HG02678 (cell line): ENCODE results near the gene OMD.

Experiments
- ATAC-seq: cut with Tn5 transposase; IDR thresholded peaks from one replicate; pipeline ENCODE4 v1.9.1; 2021; ENCODE audit warnings: mild to moderate bottlenecking, moderate library complexity; ENCODE audit not compliant: unreplicated experiment

The OMD gene, protein sequence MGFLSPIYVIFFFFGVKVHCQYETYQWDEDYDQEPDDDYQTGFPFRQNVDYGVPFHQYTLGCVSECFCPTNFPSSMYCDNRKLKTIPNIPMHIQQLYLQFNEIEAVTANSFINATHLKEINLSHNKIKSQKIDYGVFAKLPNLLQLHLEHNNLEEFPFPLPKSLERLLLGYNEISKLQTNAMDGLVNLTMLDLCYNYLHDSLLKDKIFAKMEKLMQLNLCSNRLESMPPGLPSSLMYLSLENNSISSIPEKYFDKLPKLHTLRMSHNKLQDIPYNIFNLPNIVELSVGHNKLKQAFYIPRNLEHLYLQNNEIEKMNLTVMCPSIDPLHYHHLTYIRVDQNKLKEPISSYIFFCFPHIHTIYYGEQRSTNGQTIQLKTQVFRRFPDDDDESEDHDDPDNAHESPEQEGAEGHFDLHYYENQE

DNA sequence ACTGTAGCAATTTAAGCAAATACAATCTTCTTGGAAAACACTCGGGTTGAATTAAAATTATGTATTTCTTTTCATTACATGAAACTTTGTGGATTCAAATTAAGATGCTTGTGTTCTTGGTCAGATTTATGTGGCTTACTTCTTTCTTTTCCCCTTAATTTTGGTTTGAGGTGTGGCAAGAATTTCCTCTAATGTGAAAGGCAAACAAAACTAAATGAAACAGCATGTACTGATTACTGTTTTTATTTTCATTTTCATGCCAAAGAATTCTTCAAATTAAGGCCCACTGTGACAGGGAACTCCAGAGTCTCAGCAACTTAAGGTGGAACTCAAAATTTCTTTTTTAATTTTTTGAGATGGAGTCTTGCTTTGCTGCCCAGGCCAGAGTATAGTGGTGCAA lies at the start of gene OMD:
Gene OMD (minus strand): TSS at position 132 of the 400 bp plus-strand sequence. CDS start 6,913 bp downstream, outside the sequence.
- ATAC-seq: no peak

DNA sequence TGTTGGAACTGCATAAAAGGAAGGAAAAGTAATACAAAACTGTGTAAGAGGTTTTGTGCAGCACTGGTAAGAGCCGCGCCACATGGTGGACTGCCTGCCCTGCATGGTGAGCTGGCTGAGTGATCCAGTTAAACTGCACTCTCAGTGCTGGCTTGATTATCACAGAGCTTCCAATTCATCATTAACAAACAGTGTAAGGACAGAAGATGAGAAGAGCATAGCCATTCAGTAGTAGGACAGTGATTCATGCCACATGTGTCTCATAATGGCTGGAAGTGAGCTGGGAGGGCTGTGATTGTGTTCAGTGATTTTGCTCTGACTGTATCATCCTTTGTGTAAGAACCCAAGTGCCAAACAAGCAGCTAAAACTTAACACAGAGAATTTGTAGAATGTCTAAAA lies 43.9 kb upstream of the OMD start:
- no peak for ATAC-seq

DNA sequence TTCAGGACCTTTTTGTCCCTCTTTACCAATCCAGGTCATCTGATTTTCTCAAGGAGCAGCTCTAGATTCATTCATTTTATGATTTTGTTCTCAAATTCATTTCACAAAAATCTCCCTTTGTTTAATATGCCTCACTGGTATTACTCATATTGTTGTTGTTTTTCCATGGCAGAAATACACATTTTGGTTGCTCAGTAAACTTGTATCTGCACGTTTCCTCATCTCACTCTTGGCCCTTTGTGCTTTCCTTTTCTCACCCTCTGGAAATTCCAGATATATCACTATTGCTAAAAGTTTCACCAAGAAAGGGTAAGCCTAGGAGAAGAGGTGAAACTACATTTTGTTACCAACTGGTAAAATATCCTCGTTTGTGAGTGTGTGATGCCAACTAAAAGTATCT lies 43.2 kb upstream of the OMD start:
- no peak for ATAC-seq

DNA sequence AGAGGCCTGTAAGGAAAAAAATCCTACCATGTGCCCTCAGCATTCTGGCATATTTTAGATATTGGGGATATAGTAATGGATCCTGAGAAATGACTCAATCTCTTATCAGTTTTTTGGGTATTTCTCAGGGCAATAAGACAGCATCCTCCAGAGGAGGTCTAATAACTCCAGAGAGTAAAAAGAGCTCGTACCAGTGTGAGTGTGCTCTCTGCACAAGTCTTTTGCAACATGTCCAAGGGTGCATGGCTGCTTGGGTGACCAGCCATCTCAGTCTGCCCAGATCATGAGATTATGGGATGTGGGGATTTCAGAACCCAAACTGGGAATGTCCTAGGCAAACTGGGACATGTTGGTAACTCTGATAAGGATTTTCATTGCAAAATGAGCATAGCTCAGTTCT lies 42.8 kb upstream of the OMD start:
- no peak for ATAC-seq

DNA sequence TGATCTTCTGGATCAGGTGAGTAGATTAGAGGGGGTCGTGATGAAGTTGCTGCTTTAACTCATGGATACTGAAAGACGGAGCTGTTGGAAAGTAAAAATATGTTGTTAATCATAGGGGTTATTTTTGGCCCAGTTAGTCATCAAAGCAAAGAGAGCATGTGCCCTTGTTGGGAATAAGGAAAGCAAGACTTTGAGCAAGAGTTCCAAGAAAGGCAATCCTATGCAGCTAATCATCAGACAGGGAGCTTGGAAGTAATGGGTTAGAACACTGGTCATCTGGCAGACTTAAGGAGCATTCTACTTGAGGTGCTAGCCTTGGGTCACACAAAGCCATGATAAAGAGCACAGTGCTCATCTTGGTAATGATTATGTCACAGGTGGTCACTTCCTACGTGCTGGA lies 39.7 kb upstream of the OMD start:
- no peak for ATAC-seq

DNA sequence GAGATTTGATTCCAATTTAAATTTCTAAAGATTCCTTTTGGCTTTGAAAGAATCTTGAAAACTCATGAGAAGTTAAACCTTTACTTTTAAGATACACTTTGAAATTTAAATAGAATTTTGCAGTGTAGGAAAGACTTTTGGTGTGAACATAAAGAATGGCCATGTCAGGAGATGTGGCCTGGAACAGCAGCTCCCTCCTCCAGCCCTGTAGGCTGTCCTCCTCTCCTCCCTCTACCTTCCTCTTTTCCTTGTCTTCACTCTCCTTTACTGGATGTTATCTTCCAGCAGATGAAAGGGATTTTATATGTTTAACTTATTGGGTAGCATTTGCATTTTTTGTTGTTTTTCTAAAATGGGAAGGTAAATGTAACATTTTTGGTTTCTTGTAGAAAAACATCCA lies 39.1 kb upstream of the OMD start:
- ATAC-seq: no peak

DNA sequence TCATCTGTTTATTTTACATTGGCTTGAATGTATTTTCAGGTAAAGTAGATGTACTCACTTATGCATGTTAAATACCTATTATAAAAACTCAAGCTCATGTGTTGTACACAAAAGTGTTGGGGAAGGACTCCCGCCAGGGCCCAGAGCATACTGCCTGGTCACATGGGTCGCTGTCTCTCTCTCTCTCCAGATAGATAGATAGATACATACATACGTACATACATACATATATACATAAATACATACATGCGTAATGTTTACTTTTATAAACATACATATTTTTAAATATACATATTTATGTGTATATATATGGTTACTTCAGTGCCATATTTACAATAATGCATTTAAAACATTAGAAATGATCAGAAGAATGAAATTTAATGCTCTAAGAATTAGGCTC lies 33.3 kb upstream of the OMD start:
- ATAC-seq: no peak

DNA sequence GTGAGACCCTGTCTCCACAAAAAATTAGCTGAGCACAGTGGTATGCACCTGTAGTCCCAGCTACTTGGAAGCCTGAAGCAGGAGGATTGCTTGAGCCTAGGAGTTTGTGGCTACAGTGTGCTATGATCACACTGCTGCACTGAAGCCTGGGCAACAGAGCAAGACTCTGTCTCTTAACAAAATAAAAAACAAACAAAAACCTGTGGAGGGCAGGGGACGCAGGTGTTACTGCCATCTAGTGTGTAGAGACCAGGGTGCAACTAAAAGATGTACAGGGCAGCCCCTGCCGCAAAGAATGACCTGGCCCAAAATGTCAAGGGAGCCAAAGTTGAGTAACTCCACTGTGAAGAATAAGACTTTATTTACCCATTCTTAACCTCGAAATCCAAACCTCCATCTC lies 30.9 kb upstream of the OMD start:
- no peak for ATAC-seq

DNA sequence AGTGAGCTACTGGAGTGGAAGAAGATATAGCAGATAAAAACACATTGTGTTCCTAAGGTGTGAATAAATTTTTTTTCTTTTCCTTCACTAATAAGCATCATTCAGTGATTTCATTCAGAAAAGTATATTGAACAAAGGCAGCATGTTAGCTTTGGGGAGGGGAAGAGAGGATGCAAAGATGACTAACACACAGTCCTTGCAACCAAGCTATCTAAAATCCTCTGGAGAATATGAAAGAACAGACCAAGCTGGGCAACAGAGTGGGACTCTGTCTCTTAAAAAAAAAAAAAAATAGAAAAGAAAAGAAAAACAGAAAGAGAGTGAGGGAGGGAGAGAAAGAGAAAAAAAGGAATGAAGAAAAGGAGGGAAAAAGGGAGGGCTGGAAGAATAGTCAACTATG lies 22.3 kb upstream of the OMD start:
- ATAC-seq: no peak

DNA sequence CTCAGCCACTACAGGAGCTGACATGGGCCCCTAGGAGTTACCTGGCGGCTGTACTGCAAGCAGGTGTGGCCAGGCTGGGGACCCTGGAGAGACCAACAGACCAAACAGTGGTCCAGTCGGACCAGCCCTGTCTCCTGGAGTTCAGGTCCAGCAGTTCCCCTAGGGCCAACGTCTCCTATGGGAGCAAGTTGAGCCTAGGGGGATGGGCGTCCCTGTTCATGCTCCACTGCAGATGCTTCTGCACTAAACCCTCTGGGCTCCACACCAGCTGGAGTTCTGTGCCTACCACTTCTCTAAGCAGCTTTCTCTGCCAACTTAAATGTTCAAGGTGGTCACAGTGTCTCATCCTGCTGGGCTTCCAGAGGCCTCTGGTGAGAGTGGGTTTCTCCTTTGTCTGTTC lies 20.6 kb upstream of the OMD start:
- no peak for ATAC-seq

DNA sequence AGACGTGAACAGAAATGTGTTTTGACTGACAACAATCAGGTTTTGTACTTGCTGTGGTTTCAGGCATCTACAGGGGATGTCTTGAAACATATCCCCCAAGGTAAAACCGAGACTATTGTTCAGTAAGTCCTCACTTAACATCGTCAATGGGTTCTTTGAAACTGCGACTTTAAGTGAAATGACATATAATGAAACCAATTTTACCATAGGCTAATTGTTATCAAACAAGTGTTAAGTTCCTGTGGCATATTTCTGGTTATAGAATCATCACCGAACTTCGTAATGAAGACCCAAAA lies 16.4 kb upstream of the OMD start:
- peak; percentile 42 for ATAC-seq

DNA sequence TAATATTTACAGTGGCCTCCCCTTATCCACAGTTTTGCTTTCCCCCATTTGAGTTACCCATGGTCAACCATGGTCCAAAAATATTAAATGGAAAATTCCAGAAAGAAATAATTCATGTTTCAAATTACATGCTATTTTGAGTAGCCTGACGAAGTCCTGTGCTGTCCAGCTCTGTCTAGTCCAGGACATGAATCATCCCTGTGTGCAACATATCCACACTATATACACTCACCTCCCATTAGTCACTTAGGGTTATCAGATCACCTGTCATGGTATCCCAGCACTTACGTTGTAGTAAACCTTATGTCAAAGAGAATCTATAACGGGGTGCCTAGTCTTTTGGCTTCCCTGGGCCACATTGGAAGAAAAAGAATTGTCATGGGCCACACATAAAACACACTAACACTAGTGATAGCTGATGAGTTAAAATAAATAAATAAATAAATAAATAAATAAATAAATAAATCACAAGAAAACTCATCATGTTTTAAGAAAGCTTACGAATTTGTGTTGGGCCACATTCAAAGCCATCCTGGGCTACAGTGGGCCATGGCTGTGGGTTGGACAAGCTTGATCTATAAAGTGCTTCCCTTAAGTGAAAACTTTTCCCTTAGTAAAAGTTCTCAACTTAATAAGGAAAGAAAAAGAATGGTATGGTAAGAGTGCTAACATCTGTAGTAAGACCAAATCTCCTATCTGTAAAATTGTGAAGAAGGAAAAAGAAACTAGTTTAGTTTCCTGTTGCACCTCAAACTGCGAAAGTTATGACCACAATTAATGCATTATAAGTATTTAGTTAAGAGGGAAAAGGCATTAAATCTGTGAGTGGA lies 15.9 kb upstream of the OMD start:
- ATAC-seq: no peak

DNA sequence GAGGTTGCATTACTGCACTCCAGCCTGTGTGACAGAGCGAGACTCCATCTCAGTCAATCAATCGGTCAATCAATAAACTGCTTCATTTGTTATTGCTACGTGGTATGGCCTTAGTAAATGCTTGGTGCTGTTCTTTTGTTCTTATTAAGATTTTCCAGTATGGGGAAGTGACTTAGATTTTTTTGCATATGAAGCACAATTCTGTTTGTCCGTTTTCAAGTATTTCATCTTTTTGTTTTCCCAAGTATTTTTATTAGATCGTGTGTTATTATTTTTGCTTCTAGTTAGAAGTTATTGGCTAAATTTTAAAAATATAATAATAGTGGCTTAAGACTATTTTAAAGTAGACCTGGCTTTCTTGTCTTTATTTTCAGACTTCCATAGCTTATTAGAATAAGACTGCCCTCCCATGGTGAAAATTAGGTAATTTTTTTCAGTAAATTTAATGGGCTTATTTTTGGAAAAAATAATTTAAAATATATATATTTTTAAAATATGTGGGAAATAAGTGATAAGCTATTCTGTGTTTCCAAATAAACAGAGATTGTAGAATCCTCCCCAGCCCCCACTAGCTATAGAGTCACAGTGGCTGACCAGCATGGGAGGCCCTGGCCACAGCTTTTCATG lies 14.7 kb upstream of the OMD start:
- ATAC-seq: no peak

DNA sequence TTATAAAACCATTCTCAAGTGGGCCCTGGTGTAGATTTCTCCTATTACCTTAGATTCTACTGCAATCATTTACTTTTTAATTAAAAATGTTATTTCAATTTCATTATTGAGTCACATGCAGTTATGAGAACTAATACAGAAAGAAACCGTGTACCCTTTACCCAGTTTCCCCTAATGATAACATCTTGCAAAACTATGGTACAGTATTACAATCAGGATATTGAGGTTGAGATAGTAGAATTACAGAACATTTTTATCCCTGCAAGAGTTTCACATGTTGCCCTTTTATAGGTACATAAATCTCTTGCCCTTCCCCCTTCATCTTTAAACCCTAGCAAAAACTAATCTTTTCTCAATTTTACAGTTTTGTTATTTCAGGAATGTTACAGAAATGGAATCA lies 11.0 kb upstream of the OMD start:
- no peak for ATAC-seq

DNA sequence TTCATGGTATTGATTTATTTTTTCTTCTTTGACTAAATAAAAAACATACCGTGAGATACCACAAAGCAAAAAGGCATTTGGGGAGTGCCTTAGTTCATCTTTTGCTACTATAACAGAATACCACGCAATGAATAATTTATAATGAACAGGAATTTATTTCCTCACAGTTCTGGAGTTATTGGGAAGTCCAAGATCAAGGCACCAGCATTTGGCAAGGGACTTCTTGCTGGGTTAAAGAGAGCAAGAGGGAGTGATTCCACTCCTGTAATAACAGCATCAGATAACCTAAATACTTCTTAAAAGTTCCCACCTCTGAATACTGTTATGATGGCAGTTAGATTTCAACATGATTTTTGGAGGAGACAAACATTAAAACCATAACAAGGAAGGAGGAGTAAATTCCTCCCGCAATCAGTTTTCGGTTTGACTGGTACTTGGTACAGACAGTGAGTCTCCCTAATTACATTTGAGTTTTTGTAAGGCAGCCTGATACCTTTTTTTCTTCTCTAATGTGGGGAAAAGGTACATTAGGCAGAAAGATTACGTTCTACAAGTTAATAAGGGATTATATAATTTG lies 8.8 kb upstream of the OMD start:
- ATAC-seq: no peak

DNA sequence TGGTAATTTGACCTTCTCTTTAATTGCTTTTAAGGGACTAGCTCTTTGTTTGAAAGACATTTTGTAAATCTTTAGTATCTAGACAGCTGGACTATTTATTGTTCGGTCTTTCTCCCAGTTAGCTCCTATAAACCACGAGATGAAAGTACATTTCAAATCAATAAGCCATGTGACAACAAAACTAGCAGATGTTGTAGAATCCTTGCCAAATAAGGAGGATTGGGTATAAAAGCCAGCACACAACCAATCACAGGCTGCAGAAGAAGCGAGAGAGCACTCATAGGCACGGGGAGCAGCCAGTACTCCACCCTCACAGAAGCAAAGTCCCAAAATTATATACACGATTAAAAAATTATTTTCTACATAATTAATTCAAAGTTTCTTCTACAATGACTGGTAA lies 8.1 kb upstream of the OMD start:
- no peak for ATAC-seq

DNA sequence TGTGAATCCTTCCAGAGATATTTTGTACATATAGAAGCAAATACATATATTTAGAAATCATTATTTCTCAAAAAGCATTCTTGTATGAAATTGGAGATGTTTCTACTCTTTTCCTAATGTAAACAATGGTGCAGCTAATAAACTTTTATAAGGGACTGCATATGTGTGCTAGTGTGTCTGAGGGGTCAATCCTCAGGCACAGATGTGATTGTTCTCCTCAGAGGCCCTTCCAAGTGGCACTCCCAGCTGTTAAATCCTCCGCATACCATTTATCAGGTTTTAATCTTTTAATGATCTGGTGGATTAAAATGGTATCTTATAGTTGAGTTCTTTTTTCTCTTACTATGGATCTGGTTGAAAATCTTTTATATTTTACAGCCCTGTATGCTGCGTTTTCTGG lies 5.6 kb upstream of the OMD start:
- ATAC-seq: no peak

DNA sequence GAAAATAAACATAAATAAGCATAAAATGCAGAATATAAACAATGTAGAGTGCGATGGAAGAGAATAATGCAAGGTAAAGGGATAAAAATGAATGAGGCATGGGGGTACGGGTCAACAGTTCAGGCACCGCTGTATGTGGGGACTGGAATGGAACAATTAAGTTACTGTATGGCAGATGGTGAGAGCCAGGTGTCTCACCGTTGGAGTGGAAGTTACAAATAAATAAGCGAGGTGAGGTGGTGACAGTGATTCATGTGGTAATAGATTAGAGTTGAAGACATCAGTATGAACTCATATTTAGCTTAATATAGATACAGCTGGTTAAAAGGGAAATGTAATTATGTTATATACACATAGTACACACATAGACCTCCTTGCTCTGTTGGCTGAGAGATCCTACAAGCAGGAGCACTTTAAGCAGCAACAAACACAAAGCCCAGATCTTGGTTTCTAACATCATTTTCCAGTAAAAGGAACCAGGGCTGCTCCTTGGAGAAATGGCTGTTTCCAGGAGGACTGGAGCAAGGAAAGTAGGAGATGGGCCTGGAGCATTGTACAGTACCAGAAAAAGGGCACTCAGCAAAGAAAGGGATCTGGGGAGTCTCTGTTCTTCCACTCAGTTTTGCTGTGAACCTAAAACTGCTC lies 2.4 kb upstream of the OMD start:
- ATAC-seq: no peak

DNA sequence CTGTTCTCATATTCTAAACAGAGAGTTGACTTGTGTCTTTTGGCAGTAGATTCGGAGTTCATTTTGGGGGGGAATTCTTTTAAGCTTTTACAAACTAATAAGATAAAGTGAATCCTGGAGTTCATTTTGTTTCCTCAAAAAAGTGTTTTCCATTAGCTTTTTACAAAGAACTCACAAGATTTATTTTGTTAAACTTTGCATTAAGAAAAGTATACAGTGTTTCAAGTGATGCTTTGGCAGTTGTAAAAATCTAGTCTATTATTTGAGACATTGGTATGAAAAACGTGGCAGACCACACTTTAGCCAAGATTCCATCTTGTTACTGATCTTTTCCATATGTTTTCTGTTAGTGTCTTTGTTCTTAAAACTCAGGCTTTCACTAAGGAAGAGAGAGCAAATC lies 1.2 kb upstream of the OMD start:
- ATAC-seq: no peak

DNA sequence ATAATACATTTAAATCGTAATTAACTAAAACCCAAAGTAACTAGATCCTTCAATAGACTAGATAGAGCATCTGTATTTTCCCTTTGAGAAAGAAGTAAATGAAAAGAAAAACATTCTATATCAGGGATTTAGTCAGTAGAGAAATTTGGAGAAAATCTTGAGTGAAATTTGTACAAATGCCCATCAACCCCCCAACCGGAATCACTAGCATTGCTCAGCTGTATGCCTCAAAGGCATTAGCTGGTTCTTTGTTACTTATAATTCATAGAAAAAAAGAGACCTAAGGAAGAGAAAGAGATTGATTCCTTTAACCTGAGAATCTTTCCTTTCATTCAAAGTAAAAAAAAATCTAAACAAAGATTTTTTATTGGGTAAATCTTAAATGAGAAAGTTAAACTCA lies 659 bp downstream of the OMD start:
- ATAC-seq: no peak

DNA sequence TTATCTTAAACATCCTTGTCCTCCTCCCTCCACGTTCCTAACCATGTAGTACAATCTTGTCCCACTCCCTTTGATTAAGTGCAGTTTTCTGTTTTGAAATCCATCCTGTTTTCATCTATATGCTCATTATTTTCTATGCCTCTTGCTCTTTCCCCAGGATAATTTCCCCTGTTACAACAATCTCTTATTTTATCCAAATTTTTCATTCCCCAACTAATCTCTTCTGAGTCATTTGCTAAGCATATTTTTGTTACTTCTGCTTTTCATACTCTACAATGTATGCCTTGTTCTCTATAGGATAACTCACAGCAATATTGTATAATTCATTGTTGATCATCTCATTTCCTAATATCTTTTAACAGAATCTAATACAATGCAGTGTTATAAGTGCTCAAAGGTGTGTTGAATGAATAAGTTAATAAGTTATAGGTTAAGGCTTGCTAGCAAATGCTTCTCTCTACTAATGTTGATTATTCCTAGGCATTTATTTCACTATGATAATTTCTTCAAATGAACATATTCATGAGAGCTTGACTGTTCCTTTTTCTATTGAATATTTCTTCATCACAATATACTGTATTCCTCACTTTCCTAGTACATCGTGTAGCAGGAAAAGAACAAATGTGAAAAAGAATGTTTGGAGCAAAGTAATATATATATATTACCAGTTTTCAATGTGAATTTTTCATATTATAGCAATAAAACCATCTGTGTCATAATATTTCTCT lies 1.5 kb downstream of the OMD start:
- ATAC-seq: no peak
